Upper lobe of right lung (tissue), 1 donor: ENCODE data around the gene FBF1. TPM values are rescaled to one million over a fixed set of nuclear protein-coding genes. Genes with fewer than 3 reads are reported as not detected.

ENCODE experiments used
- ATAC-seq: fragments of 200-7000 bp; cut with Tn5 transposase; one replicate; pipeline ENCODE4 v1.9.1; 2020; ENCODE audit warnings: mild to moderate bottlenecking, moderate library complexity
- DNase-seq: peaks from one replicate; pipeline ENCODE4 v3.0.0-alpha.2; 2020
- H3K27ac ChIP-seq: fragments of 200-600 bp; one replicate; pipeline ENCODE4 v1.8.0; 2022
- H3K27me3 ChIP-seq: fragments of 200-600 bp; one replicate; pipeline ENCODE4 v1.8.0; 2022; ENCODE audit warnings: mild to moderate bottlenecking
- H3K36me3 ChIP-seq: fragments of 200-600 bp; one replicate; pipeline ENCODE4 v1.8.0; 2022
- H3K4me1 ChIP-seq: fragments of 200-600 bp; one replicate; pipeline ENCODE4 v1.8.0; 2022
- H3K4me3 ChIP-seq: fragments of 200-600 bp; one replicate; pipeline ENCODE4 v1.8.0; 2022; ENCODE audit warnings: mild to moderate bottlenecking
- H3K9me3 ChIP-seq: fragments of 200-600 bp; one replicate; pipeline ENCODE4 v1.8.0; 2022
- CTCF ChIP-seq: fragments of 200-600 bp; IDR thresholded peaks from one replicate; pipeline ENCODE4 v1.8.0; 2022; ENCODE audit warnings: antibody characterized with exemption
- intact Hi-C: fragments of 100-400 bp; cut with DNase I; formaldehyde crosslinking; loops from one replicate; pipeline ENCODE4 v1.11.0; 2022
- total RNA-seq: library from RNA; stranded (reverse); fragmentation: NEBNext Ultra II Directional; extraction: Animal tissue kit (Norgen Biotek cat#: 25700); gene quantifications from one replicate; pipeline ENCODE4 v1.2.1, GENCODE V29; 2021
- donor health status: DM: no; HTN: yes; CAD: no; lungs with severe emphysema.

Gene FBF1
- total RNA-seq, 1 donor from 2014 or later = 11.3 TPM

- peak; percentile 95 for ATAC-seq
- H3K36me3 ChIP-seq = peaks cover 30% of the 10 kb centered on the region
- H3K9me3 ChIP-seq = no peaks in the 10 kb centered on the region
- intact Hi-C loops = loop anchor here (5.0 kb wide), 1 partner anchor 102 kb away; no protein-coding TSS in a partner anchor
- peak; percentile 98 for DNase-seq
- peak within 1 kb of the TSS; percentile 94 for H3K27ac ChIP-seq
- no peaks in the 10 kb centered on the region for H3K27me3 ChIP-seq
- peaks cover 18% of the 10 kb centered on the region for H3K4me1 ChIP-seq
- peak; percentile 97 for TF ChIP-seq CTCF
- H3K4me3 ChIP-seq = peak within 1 kb of the TSS; percentile 94
These were observed 35.9 kb downstream of the FBF1 start, which contains the start of gene MRPL38 for GRCh38 chr17:75904749-75905521. TSS of gene MRPL38 (minus strand) at chr17:75904884. CDS start at chr17:75904875, 9 bp downstream.

GRCh38 chr17:75902406-75902805, 38.4 kb downstream of the FBF1 start:
- ATAC-seq = no peak
- H3K4me1 ChIP-seq = peaks cover 18% of the 10 kb centered on the region
- no peak for DNase-seq
- peaks cover 52% of the 10 kb centered on the region for H3K36me3 ChIP-seq
- intact Hi-C loops = no loop called here
- TF ChIP-seq CTCF = no peak
- H3K27ac ChIP-seq = no peak overlapping the region
- H3K27me3 ChIP-seq = no peaks in the 10 kb centered on the region
- H3K4me3 ChIP-seq = no peak overlapping the region
- H3K9me3 ChIP-seq = no peaks in the 10 kb centered on the region

GRCh38 chr17:75901727-75902126, 39.1 kb downstream of the FBF1 start:
- intact Hi-C loops = no loop called here
- no peak for ATAC-seq
- TF ChIP-seq CTCF = no peak
- Histone ChIP-seq H3K4me3 (no peak overlapping the region), H3K36me3 (peaks cover 52% of the 10 kb centered on the region), H3K27ac (no peak overlapping the region), H3K9me3 (no peaks in the 10 kb centered on the region), H3K27me3 (no peaks in the 10 kb centered on the region), H3K4me1 (peaks cover 18% of the 10 kb centered on the region)
- DNase-seq = no peak

- peaks cover 52% of the 10 kb centered on the region for H3K36me3 ChIP-seq
- intact Hi-C loops = no loop called here
- ATAC-seq (no peak), DNase-seq (peak; percentile 61)
- no peak overlapping the region for H3K27ac ChIP-seq
- H3K9me3 ChIP-seq = no peaks in the 10 kb centered on the region
- H3K4me3 ChIP-seq = no peak overlapping the region
- peaks cover 18% of the 10 kb centered on the region for H3K4me1 ChIP-seq
- no peak for TF ChIP-seq CTCF
- no peaks in the 10 kb centered on the region for H3K27me3 ChIP-seq
These were observed 39.9 kb downstream of the FBF1 start for GRCh38 chr17:75900691-75901533.

GRCh38 chr17:75899767-75900468, 40.9 kb downstream of the FBF1 start:
- Histone ChIP-seq H3K4me3 (no peak overlapping the region), H3K36me3 (peaks cover 52% of the 10 kb centered on the region), H3K27me3 (no peaks in the 10 kb centered on the region), H3K4me1 (peaks cover 20% of the 10 kb centered on the region), H3K9me3 (no peaks in the 10 kb centered on the region), H3K27ac (no peak overlapping the region)
- peak; percentile 64 for DNase-seq
- TF ChIP-seq CTCF = no peak
- ATAC-seq = no peak
- intact Hi-C loops = no loop called here
